Activated CD4-positive, alpha-beta T cell treated with anti-CD3 and anti-CD28 coated beads, Interleukin-10, Interleukin-2, amounts not matched to agents 100 ng/mL and 50 ng/mL, durations not matched to agents 16 hours and 8 hours (primary cell): Measurements from ENCODE around the gene CRYBG2.
"Not testable (repeated sequence)": the region's sequence is repeated elsewhere in the genome, so short reads cannot be mapped to it uniquely, and the experiment has no call there.

ENCODE experiments used
- DNase-seq: peaks from one replicate; pipeline ENCODE4 v3.0.0-alpha.2; 2020

The CRYBG2 gene, protein sequence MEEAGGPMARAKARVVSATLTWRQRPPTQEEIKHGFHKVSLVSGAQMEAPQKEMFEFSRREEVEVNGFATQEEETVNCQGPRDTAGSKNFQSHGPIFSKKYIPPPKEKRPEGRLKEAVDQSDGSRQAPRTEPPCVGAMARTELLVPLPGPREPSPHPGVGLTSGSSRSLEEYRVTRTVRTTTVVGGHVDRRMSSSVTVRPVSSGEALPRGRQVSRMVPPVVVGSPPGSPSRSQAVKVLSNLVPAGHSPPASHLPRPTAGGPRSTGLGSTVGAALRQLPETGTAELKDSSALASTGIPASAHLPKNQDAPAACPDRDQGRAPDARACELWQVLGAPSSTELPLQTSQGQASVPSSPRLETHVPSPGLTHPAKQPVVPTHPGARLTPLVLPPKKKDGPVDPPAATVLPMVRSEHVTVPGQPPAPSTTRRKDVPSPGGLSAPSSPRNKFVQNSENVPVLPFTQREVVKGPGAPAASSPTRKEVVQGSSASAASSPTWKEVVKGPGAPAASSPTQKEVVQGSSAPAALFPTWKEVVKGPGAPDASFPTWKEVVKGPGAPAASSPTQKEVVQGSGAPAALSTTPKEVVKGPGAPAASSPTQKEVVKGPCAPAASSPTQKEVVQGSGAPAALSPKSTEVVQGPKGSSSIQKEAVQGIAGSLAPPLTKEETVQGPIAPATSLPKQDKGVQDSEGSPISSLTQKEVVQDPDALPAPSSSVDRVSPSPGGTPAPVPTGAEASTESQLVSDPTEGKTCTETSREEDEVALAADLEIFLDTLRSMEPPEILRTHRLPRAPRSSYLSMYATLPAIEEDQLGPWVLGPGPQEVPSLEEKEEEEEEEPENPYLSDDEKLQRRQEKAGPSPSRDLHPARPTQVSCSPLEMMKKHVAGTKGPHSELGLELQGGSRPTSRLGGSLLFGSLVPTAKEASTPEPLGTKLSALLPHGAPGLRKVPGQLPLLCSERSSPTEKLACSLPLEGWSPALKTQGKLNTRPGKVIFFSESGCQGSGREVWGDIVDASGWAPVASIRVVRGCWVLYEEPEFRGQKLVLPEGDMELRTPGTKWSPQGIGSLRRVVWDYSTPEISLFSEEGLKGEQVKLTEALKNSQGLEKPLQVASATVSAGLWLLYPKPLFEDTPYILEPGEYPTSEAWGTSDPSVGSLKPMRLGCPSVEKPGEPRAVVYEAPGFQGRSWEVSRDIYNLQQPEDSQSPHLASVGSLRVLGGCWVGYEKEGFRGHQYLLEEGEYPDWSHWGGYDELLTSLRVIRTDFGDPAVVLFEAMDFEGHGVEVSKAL (N-terminal part only)

DNA sequence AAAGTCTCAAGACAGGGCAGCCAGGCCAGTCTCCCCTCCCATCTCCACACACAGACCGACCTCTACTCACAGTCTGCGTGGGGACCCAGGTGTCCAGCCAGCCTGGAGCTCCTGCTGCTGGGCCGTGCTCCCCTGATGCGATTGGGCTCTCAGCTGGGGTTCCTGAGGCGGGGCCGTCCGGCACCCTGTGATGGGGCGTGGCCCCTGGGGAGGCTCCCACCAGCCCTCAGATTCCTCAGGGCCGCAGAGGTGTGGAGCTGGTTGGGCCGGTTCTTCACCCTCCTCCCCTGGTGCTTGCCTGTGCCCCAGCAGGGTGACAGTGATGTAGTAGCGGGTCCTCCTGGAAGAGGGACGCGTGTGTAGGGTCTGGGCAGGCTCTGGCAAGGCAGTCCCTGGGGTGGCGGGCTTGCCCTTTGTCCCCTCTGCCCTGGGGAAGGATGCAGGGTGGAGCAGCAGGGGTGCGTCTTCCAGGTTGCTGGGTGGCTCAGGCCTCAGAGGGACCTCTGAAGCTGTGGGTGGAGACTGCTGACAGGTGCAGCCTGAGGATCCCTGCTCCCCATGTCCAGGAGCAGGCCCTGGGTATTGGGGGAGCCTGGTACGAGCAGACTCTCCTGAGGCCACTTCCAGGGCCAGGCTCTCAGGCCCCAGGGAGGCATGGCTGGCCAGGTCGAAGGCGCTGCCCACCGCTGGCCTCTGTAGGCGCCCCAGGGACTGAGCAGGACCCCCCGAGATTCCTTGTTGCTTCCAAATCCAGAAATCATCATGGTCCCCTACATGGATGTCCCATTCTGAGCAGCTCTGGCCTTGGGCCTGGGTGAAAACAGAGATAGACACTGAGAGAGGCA, at the start of gene CRYBG2:
Gene CRYBG2, minus strand, starts transcription at position 155 of the 845 bp plus-strand sequence. CDS start 7,473 bp downstream, outside the sequence.
- DNase-seq: no peak

- DNase-seq: no peak
Observed at GRCh38 chr1:26403656-26404055, 49.7 kb upstream of the CRYBG2 start.

DNA sequence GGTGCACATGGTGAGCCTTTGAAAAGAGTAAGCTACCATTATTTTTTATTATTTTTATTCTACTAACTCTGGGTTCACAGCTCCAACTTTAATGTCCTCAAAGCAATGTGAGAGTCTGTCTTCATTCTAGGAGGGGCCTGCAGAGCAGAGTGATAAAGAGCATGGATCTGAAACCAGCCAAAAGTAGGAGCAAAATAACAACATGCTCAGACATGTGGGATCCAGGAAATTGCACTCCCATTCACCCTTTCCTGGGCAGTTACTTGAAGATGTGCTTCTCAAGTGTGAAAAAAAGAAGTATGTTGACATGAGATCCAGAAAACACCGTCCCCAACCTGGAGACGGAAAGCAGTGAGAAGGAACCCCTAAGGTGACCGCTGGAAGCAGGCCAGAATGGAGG, 48.0 kb upstream of the CRYBG2 start:
- no peak for DNase-seq

DNA sequence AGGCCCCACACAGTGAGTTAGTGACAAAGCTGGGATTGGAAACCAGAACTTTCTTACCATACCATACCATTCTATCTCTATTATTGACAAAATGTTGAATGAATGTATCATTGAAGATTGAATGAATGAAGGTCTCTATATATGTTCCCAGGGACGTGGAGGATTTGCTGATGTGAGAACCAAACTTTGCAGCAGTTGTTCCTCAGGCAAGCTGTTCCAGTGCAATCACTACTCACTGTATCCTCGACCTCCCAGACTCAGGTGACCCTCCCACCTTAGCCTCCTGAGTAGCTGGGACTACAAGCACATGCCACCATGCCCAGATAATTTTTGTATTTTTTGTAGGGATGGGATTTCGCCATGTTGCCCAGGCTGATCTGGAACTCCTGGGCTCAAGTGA, 45.1 kb upstream of the CRYBG2 start:
- DNase-seq: no peak

- DNase-seq: no peak
Observed at GRCh38 chr1:26395754-26396153, 41.8 kb upstream of the CRYBG2 start.

- peak; percentile 43 for DNase-seq
Observed at GRCh38 chr1:26391450-26391849, 37.5 kb upstream of the CRYBG2 start.

GRCh38 chr1:26389604-26390247, 35.8 kb upstream of the CRYBG2 start:
- DNase-seq: no peak

- DNase-seq: no peak
Observed at GRCh38 chr1:26388791-26389445, 35.0 kb upstream of the CRYBG2 start.

DNA sequence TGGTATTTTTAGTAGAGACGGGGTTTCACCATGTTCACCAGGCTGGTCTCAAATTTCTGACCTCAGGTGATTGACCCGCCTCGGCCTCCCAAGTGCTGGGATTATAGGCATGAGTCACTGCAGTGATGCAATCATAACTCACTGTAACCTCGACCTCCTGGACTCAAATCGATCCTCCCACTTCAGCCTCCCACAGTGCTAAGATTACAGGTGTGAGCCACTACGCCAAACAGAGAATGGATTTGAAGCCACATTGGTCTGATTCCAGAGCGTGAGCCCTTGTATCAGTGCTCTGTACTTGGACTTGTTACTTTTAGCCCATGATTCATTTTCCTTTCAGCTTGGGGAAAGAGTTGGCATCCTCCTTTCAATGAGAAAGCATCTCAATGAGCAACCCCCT, 33.5 kb upstream of the CRYBG2 start:
- DNase-seq: peak; percentile 32

GRCh38 chr1:26385063-26385462, 31.1 kb upstream of the CRYBG2 start:
- DNase-seq: not testable (repeated sequence)

DNA sequence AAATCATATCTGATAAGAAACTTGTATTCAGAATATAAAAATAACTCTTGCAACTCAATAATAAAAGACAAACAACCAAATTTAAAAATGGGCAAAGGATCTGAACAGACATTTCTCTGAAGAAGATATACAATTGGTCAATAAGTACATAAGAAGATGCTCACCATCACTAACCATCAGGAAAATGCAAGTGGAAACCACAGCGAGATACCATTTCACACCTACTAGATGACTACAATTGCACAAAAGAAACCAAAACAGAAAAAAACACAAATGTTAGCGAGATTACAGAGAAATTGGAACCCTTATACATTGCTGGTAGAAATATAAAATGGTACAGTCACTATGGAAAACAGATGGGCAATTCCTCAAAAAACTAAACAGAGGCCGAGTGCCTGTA, 30.1 kb upstream of the CRYBG2 start:
- DNase-seq: no peak

DNA sequence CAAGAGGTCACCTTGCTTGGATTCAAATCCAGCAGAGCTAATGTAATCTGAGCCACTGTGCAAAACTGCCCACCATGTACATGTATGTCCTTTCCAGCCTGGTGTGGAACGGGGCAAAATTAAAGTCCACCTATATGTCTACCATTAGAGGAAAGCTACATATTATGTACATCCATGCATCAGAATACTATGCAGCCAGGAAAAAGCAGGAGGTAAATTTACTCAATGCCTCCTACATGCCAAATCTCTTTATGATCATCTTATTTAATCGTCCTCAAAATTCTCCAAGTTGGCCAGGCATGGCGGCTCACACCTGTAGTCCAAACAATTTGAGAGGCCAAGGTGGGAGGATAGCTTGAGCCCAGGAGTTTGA, 24.9 kb upstream of the CRYBG2 start:
- DNase-seq: no peak

GRCh38 chr1:26378088-26378878, 24.4 kb upstream of the CRYBG2 start:
- DNase-seq: peak; percentile 91

DNA sequence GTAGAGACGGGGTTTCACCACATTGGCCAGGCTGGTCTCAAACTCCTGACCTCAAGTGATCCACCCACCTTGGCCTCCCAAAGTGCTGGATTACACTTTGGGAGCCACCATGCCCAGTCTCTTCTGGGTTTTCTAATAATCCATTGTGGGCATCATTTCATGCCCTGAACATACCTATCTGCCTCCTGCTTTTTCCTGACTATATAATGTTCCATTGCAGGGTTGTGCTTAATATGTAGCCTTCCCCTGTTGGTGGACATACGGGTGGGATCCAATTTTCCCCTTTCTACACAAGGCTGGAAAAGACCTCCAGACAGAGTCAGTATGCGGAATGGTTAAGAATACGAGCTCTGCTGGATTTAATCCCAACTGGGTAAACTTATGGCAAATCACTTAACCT, 22.1 kb upstream of the CRYBG2 start:
- no peak for DNase-seq

- no peak for DNase-seq
Observed at GRCh38 chr1:26375081-26375480, 21.2 kb upstream of the CRYBG2 start.

- DNase-seq: peak; percentile 21
Observed at GRCh38 chr1:26374361-26374760, 20.4 kb upstream of the CRYBG2 start.

GRCh38 chr1:26373789-26374188, 19.9 kb upstream of the CRYBG2 start:
- DNase-seq: no peak

DNA sequence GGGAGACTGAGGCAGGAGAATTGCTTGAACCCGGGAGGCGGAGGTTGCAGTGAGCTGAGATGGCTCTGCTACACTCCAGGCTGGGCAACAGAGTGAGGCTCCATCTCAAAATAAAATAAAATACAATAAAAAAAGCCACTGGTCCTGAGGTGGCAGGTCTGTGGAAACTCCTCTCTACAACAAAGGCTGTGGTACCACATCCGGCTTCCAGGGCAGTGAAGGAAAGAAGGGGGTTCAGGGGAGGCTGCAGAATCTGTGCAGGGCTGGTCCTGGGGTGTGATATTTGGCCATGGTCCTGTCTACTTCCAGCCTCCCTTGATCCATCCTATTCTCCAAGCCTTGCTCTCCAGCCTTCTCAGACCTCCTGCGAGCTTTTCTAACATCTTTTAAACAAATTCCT, 19.4 kb upstream of the CRYBG2 start:
- DNase-seq: peak; percentile 36

- not testable (repeated sequence) for DNase-seq
Observed at GRCh38 chr1:26372611-26373010, 18.7 kb upstream of the CRYBG2 start, which contains the start of gene ZNF683. Gene ZNF683, minus strand, starts transcription at chr1:26372750. Its CDS starts 4,179 bp downstream, at chr1:26368571.

- no peak for DNase-seq
Observed at GRCh38 chr1:26372039-26372438, 18.1 kb upstream of the CRYBG2 start.
